RPMI7951 (cell line): Measurements from ENCODE around the gene PDSS2. TPM values are rescaled to one million over a fixed set of nuclear protein-coding genes. Genes with fewer than 3 reads are reported as not detected.
"Not testable (repeated sequence)": the region's sequence is repeated elsewhere in the genome, so short reads cannot be mapped to it uniquely, and the experiment has no call there.

Source experiments
- DNase-seq: peaks from one replicate; pipeline ENCODE4 v3.0.0-alpha.2; 2012; ENCODE audit warnings: low read depth
- total RNA-seq: library from RNA; depleted of rRNA; stranded (reverse); fragments of >200 nt; shearing (Covaris generic); gene quantifications from 2 replicates; pipeline ENCODE4 v1.2.3, GENCODE V29; 2014

Gene PDSS2
- total RNA-seq, 1 experiment from 2014 or later: 20.2 TPM

DNA sequence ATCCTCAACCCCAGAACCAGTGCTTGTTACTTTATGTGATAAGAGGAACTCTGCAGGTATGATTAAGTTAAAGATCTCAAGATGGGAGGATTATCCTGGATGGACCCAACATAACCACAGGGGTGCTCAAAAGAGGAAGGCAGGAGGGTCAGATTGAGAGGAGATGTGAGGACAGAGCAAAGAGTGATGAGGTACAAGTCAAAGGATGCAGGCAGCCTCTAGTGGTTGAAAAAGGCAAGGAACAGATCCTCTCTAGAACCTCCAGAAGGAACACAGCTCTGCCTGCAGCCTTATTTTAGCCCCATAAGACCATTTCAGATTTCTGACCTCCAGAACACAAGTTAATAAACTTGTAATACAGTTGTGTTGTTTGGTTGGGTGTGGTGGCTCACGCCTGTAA lies 41.2 kb downstream of the PDSS2 start:
- DNase-seq: peak; percentile 15

GRCh38 chr6:107416145-107416544 lies 43.2 kb downstream of the PDSS2 start:
- no peak for DNase-seq

DNA sequence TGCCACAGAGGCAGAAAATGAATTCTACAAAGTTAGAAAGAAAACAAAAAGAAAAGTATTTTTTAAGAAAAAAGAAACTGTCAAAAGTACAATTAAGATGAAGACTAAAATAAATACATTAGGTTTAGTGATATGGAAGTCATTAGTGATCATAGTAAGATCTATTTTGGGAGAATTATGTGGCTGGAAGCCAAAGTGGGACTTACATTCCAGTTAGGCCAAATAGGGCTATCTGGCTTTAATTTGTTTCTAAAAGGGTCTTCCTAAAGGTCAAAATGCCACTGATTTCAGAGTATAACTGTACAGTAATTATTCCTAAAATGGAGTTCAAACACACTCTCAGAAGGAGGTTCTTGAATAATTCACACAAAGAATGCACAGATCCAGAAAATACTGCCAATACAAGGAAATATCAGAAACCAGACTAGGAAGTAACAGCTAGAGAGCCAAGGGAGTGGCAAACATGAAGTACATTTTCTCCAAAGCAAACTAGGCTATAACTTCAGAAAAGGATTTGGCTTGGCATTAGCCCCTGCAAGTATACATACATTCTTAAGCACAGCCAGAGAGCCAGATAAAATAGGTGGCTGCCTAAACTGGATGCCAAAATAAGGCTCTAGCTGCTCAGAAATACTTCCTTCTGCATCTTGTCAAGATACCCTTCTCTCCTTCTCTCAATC lies 45.3 kb downstream of the PDSS2 start:
- no peak for DNase-seq

- DNase-seq: no peak
Observed at GRCh38 chr6:107411161-107411560, 48.2 kb downstream of the PDSS2 start.

GRCh38 chr6:107409942-107410341 lies 49.4 kb downstream of the PDSS2 start:
- no peak for DNase-seq

- DNase-seq: no peak
Observed at GRCh38 chr6:107408714-107409113, 50.6 kb downstream of the PDSS2 start.

DNA sequence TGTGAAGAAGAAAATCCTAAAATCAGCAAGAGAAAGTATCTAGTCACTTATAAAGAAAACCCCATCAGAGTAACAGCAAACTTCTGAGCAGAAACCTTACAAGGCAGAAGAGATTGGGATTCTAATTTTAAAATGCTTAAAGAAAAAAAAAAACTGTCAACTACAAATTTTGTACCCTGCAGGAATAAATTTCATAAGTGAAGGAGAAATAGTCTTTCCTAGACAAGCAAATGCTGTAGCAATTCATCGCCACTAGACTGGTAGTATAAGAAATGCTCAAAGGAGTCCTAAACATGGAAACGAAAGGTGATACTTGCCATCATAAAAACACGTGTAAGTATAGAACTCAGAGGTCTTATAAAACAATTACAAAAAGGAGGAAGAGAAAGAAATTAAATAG lies 54.4 kb downstream of the PDSS2 start:
- DNase-seq: no peak

DNA sequence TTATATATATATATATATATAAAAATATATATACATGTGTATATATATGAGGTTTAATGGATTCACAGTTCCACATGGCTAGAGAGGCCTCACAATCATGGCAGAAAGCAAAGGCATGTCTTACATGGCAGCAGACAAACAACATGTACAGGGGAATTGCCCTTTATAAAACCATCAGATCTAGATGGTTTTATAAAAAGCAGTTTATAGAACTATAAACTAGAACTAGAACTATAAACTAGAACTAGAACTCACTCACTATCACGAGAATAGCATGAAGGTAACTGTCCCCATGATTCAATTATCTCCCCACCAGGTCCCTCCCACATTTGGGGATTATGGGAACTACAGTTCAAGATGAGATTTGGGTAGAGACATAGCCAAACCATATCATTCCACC lies 56.8 kb downstream of the PDSS2 start:
- DNase-seq: no peak

DNA sequence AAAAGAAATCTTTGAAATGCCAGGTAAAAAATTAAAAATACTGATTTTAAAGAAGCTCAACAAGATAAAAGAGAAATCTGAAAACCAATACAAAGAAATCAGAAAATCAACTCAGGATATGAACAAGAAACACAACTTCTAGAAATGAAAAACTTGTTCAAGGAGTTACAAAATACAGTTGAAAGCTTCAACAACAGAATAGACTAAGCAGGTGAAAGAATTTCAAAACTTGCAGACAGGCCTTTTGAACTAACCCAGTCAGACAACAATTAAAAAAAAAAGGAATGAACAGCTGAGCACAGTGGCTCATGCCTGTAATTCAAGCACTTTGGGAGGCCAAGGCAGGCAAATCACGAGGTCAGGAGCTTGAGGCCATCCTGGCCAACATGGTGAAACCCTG lies 57.8 kb downstream of the PDSS2 start:
- DNase-seq: no peak

- DNase-seq: no peak
Observed at GRCh38 chr6:107400616-107401147, 58.7 kb downstream of the PDSS2 start.

- no peak for DNase-seq
Observed at GRCh38 chr6:107399935-107400334, 59.4 kb downstream of the PDSS2 start.

DNA sequence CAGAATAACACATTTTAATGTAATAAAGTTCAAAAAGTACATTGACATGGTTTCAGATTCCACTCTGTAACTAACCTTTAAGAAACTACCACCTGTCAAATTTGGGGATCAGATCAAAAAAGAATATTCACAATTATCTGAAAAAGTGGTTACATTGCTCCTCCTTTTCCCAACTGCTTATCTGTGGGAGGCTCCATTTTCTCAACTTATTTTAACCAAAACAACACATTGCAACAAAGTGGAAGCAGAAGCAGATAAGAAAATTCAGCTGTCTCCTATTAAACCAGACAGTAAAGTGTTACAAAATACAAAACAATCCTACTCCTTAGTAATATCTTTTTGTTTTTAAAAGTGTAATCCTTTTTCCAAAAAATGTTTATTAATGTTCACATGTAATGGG lies 61.4 kb downstream of the PDSS2 start:
- DNase-seq: no peak

GRCh38 chr6:107396211-107396610 lies 63.2 kb downstream of the PDSS2 start:
- DNase-seq: no peak

DNA sequence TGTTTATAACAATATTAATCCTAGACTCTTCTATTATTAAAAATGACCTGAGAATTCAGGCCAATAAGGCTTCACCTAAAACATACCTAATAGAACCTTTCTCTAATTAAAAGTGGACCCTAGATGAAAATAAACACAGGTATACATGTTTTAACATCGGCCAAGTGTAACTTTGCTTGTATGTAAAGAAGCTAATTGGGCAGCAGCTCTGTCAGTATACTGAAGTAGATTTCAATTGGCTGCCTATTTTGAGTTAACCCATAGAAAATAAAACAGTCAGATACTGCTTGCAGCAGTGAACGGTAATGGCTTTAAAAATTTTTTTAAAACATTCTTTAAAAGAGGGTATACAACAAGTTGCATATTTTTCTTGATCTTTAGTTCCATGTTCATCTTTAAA lies 67.3 kb downstream of the PDSS2 start:
- no peak for DNase-seq

DNA sequence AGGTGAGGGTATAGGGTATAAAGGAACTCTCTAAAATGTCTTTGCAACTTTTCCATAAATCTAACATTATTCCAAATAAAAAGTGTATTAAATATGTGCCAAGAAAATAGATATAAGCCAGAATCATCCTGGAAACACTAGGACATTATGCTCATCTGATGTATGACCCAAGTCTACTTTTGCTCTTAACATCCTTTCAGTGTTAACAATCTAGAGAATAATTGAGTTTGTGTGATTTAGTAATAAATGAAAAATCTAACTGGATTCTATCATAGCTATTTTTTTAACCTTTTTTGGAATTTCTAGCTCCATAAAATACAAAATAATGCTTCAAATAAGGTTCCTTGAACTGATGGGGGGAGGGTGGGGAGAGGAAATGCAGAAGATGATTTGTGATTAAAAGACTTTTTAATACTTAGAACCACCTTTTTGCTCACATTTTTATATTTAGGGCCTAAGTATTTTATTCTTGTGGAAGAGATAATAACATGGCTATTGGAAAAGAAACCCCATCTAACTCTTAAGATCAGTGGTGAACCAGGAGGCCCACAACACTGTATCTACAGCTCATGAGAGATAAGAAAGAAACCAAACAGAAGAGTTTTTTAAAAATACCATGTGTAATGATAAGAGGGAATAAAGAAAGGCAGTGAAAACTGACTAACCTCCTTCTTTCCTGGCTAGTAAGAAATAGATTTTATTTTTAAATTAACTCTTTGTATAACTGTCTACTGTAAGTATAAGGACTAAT lies 68.5 kb downstream of the PDSS2 start:
- DNase-seq: no peak

- DNase-seq: no peak
Observed at GRCh38 chr6:107390056-107390455, 69.3 kb downstream of the PDSS2 start.

- no peak for DNase-seq
Observed at GRCh38 chr6:107386904-107387303, 72.5 kb downstream of the PDSS2 start.

DNA sequence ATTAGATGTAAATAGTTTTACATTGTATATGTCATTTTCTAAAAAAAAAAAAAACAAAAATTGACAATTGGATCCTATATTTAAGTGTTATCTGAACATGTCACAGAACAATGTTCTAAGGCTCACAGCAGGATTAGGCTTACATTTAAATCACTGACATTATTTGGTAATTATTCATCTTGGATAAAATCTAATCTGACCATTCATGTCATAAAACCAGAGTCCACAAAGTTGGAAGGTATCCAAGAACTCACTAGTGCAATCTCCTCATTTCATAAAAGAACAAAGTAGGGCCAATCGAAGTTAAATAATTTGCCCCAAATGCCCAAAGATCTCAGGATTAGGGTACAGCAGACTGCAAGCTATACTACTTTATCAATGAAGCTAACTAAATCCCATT lies 73.0 kb downstream of the PDSS2 start:
- peak; percentile 15 for DNase-seq

- DNase-seq: no peak
Observed at GRCh38 chr6:107383705-107384104, 75.7 kb downstream of the PDSS2 start.

GRCh38 chr6:107374264-107374663 lies 85.1 kb downstream of the PDSS2 start:
- no peak for DNase-seq

DNA sequence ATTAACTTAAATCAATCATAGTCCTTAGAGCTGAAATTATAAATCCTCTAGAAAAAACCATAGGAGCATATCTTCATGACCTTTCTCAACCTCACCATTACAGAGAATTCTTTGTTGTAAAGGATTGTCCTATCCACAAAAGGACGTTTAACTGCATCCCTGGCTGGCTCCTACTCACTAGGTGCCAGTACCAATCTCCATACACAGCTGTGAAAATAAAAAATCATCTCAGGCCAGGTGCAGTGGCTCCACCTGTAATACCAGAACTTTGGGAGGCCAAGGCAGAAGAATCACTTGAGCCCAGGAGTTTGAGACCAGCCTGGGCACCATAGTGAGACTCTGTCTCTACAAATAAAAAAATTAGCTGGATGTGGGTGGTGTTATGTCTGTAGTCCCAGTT lies 89.9 kb downstream of the PDSS2 start:
- DNase-seq: no peak

- no peak for DNase-seq
Observed at GRCh38 chr6:107368471-107368870, 90.9 kb downstream of the PDSS2 start.

GRCh38 chr6:107364173-107364572 lies 95.2 kb downstream of the PDSS2 start:
- not testable (repeated sequence) for DNase-seq
